Stimulated activated CD8-positive, alpha-beta memory T cell treated with anti-CD3 and anti-CD28 coated beads, Interleukin-12 subunit alpha, Interleukin-12 subunit beta, amount 100 ng/mL, for 24 hours (primary cell): Measurements from ENCODE around the gene NUP133.
"Not testable (repeated sequence)": the region's sequence is repeated elsewhere in the genome, so short reads cannot be mapped to it uniquely, and the experiment has no call there.

Experiments
- DNase-seq: peaks from one replicate; pipeline ENCODE4 v3.0.0-alpha.2; 2020; ENCODE audit errors: extremely low read depth

Gene NUP133

GRCh38 chr1:229508823-229509337 lies 739 bp upstream of the NUP133 start:
- DNase-seq = no peak

- no peak for DNase-seq
These were observed 639 bp downstream of the NUP133 start for GRCh38 chr1:229507502-229507901.

DNA sequence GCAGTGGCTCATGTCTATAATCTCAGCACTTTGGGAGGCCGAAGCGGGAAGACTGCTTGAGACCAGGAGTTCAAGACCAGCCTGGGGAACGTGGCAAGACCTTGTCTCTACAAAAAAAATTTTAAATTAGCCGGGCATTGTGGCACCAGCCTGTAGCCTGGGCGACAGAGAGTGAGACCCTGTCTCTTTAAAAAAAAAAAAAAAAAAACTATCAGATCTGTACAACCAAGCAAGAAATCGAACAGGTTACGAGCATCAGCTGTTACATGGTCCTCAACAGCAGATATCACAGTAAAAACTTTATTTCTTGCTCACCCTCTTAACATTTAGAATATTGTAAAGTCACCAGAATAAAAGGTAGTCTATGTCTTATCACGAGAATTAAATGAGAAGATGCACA lies 1.5 kb downstream of the NUP133 start:
- DNase-seq = no peak

DNA sequence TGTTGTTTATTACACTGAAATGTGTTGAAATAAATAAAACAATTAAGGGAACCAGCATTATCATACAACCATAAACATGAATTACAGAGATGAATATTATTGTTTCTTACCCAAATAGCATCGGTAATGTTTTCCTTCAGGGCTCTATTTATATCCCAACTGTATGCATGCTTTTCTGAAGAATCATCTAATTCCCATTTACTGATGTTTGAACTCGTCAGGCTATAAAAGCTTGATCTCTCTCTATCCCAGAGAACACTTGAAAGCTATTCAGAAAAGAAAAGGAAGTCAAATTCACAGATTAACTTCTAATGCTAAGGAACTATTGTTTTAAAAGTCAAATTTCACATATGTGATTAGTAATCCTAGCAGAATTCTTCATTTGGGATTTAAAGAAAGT lies 12.4 kb downstream of the NUP133 start:
- DNase-seq = no peak

GRCh38 chr1:229487181-229487580 lies 21.0 kb downstream of the NUP133 start:
- DNase-seq = no peak

GRCh38 chr1:229485318-229485717 lies 22.8 kb downstream of the NUP133 start:
- no peak for DNase-seq

- no peak for DNase-seq
These were observed 25.6 kb downstream of the NUP133 start for GRCh38 chr1:229482511-229482910.

DNA sequence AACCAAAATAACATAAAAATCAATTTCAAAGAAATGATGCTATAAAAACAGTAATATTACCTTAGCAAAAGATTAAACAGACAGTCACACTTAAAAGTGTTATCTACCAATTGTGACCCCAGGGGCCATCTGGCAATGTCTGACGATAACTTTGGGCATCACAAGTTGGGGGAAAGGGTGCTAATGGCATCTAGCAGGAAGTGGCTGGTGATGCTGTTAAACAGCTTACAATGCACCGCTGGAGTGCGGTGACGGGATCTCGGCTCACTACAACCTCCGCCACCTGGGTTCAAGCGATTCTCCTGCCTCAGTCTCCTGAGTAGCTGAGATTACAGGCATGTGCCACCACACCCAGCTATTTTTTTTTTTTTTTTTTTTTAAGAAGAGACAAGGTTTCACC lies 27.6 kb downstream of the NUP133 start:
- no peak for DNase-seq

GRCh38 chr1:229479660-229480399 lies 28.3 kb downstream of the NUP133 start:
- no peak for DNase-seq

GRCh38 chr1:229478852-229479251 lies 29.3 kb downstream of the NUP133 start:
- DNase-seq = no peak

DNA sequence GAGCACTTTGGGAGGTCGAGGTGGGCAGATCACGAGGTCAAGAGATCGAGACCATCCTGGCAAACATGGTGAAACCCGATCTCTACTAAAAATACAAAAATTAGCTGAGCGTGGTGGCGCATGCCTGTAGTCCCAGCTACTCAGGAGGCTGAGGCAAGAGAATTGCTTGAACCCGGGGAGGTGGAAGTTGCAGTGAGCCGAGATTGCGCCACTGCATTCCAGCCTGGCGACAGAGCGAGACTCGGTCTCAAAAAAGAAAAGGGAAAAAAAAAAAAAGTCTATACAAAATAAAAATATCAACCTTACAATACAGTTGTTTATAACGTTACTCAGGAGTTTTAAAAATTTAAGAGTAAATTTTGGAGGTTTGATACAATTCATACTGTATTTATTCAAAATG lies 32.3 kb downstream of the NUP133 start:
- DNase-seq = not testable (repeated sequence)

DNA sequence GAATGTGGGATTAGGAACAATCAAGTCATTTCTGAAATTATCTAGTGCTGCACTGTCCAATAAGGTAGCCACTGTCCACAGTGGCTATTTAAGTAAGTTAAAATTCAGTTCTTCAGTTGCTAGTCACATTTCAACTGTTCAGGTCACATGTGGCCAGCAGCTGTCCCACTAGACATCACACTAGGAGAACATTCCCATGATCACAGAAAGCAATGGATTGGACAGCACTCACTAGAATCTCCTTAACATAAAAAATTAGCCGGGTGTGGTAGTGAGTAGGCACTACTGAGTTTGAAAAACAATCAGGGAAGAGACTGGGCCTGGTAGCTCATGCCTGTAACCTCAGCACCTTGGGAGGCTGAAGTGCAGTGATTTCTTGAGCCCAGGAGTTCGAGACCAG lies 33.6 kb downstream of the NUP133 start:
- DNase-seq = no peak

DNA sequence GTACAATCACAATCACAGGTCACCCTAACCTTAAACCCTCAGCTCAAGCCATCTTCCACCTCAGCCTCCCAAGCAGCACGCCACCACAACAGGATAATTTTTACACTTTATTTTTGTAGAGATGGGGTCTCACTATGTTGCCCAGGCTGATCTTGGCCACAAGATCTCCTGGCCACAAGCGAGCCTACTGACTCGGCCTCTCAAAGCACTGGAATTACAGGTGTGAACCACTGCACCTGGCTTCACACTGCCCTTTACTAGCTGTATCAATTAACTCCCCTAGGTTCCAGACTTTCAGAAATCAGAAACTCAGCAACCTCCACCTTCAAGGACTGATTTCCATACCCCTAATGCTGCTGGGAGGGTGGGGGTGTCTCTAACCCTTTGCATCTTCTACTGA lies 37.0 kb downstream of the NUP133 start:
- DNase-seq = no peak

GRCh38 chr1:229470406-229471043 lies 37.6 kb downstream of the NUP133 start:
- DNase-seq = no peak

- no peak for DNase-seq
These were observed 41.3 kb downstream of the NUP133 start for GRCh38 chr1:229466887-229467286.

DNA sequence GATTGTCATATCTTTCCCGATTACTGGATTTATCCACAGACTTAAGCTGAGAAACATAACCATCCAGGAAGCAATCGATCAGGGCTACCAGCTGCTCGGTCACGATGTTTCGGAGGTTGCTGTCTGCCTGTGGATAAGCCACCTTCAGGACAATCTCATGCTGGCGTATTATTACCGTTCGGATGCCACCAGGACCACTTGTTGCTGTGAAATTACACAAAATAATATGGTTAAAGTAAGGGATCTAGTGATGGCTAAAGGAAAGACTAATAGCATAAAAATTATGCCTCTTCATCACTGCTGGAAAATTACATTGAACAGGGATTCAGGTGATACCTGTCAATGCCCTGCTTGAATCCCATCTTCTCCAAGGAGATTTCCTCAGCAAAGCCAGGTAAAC lies 43.5 kb downstream of the NUP133 start:
- no peak for DNase-seq

DNA sequence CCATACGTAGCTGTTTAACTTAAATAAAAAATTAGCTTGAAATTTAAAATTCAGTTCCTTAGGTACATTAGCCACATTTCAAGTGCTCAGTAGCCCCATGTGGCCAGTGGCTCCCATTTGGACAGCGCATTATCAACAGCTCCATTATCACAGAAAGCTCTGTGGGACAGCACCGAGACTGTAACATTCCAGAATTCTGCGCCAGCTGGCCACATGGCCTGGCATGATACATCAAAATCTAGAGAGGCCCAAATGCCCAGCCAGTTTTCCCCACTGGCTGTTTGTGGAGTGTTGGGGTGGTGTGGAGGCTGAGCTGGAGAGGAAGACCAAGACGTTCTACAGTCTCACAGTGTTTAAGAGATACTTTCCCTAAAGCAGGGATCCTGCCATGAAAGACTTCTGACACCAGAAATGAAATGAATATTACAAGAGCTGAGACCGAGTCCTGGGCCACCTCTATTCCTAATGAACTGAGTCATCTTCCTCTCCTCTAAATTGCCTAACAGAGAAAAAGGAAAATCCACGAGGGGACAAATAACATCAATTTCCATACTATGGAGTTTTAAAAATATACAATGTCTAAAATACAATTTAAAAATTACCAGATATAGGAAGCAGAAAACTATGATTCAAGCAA lies 47.0 kb downstream of the NUP133 start:
- DNase-seq = no peak

DNA sequence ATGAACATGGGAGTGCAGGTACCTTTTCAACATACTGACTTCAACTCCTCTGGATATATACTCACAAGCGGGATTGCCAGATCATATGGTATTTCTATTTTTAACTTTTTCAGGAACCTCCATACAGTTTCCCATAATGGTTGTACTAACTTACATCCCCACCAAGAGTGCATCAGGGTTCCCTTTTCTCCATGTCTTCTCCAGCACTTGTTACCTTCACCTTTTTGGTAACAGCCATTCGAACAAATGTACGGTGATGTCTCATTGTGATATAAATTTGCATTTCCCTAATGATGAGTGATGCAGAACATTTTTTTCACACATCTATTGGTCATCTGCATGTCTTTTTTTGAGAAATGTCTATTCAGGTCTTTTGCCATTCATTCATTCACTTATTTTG lies 48.3 kb downstream of the NUP133 start:
- DNase-seq = no peak

GRCh38 chr1:229457436-229457835 lies 50.7 kb downstream of the NUP133 start:
- DNase-seq = no peak

DNA sequence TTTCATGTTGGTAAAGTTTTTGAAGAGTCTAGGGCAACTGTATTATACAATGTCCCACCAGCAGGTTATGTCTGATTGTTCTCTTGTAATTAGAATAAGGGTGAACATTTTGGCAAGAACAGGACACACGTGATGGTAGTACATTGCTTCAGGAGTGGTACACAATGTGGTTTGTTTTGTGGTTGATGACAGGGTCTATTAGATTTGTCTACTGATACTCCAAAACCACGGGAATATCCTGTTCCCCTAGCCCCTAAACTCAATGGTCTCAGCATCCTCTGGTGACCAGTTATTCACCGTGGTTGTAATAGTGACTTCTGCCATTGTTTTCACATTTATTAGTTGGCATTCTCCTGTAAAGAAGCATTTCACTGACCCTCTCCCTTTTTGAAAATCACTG lies 52.1 kb downstream of the NUP133 start:
- no peak for DNase-seq

- no peak for DNase-seq
These were observed 54.1 kb downstream of the NUP133 start for GRCh38 chr1:229454056-229454455.

DNA sequence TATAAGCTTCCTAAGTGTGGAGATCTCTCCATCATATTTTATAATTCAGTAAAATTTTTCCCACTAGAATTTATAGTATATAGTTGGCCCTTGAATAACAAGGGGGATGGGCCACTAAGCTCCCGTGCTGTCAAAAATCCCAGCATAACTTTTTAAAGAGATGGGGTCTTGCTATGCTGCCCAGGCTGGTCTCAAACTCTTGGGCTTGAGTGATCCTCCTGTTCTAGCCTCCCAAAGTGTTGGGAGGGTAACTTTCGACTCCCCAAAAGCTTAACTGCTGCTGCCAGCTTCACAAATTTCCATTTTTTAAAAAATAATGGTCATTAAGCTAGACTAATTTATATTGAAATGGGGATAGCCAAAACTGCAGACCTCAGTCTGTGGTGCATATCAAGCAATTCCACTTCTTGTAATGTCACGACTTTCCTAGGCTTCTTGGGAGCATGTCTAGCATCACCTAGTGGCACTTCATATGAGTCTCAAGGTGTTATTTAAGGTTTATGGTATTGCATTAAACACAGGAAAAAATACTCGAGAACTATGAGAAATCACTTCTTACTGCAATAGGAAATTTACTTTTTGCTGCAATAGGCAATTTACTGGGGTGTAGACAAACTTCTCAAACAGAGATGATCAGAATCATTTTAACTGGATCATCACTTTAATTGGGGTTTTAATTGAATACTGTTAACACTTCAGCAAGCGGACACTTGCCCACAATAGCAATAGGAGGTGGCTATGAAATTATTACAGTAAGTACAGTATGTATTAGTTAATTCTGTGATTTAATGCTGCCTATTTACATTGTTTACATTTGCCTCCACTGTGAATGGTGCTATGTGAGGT lies 55.0 kb downstream of the NUP133 start:
- DNase-seq = no peak
